ENCODE results near the gene ATP6V0D1.

GRCh38 chr16:67423611-67424260, 57.2 kb downstream of the ATP6V0D1 start:
- TF ChIP-seq CTCF (IDR thresholded peaks at IDR 0.05), result no peak
- TF ChIP-seq POLR2A (IDR thresholded peaks at IDR 0.05), result no peak
- TF ChIP-seq EP300 (IDR thresholded peaks at IDR 0.05), result no peak
